Smooth muscle cell (in vitro differentiated cells): Measurements from ENCODE around the gene S1PR3. TPM values are rescaled to one million over a fixed set of nuclear protein-coding genes. Genes with fewer than 3 reads are reported as not detected.

Source experiments
- DNase-seq: peaks from one replicate; lab custom pipeline; 2025; ENCODE audit not compliant: unreplicated experiment; lab: John Stamatoyannopoulos, UW
- H2AFZ ChIP-seq: fragments of 200-600 bp; sonication (generic); 2 replicates; pipeline ENCODE4 v1.6.0; 2016; ENCODE audit warnings: antibody characterized with exemption, low read depth, mild to moderate bottlenecking
- H3F3A ChIP-seq: fragments of 200-600 bp; sonication (generic); 2 replicates; pipeline ENCODE4 v1.6.0; 2017; ENCODE audit warnings: antibody characterized with exemption, low read depth
- H3K27ac ChIP-seq: fragments of 200-600 bp; sonication (generic); 2 replicates; pipeline ENCODE4 v1.5.1; 2016; ENCODE audit warnings: low read depth, mild to moderate bottlenecking
- H3K27me3 ChIP-seq: fragments of 200-600 bp; sonication (generic); 2 replicates; pipeline ENCODE4 v1.6.1; 2016; ENCODE audit warnings: low read depth, mild to moderate bottlenecking
- H3K36me3 ChIP-seq: fragments of 200-600 bp; sonication (generic); 2 replicates; pipeline ENCODE4 v1.5.1; 2016; ENCODE audit warnings: low read depth
- H3K4me1 ChIP-seq: fragments of 200-600 bp; sonication (generic); 2 replicates; pipeline ENCODE4 v1.5.1; 2016; ENCODE audit warnings: low read depth
- H3K4me2 ChIP-seq: fragments of 200-600 bp; sonication (generic); 2 replicates; pipeline ENCODE4 v1.6.0; 2016; ENCODE audit warnings: mild to moderate bottlenecking
- H3K4me3 ChIP-seq: fragments of 200-600 bp; sonication (generic); 2 replicates; pipeline ENCODE4 v1.5.1; 2016; ENCODE audit warnings: mild to moderate bottlenecking
- H3K79me2 ChIP-seq: fragments of 200-600 bp; sonication (generic); 2 replicates; pipeline ENCODE4 v1.6.0; 2016; ENCODE audit warnings: low read depth, mild to moderate bottlenecking
- H3K9ac ChIP-seq: fragments of 200-600 bp; sonication (generic); 2 replicates; pipeline ENCODE4 v1.6.0; 2016; ENCODE audit warnings: low read depth
- H3K9me3 ChIP-seq: fragments of 200-600 bp; sonication (generic); replicated peaks from 2 replicates; pipeline ENCODE4 v1.5.1; 2016; ENCODE audit warnings: low read depth
- H4K20me1 ChIP-seq: fragments of 200-600 bp; sonication (generic); 2 replicates; pipeline ENCODE4 v1.6.0; 2016; ENCODE audit warnings: low read depth
- CTCF ChIP-seq: fragments of 200-600 bp; sonication (generic); IDR thresholded peaks from 2 replicates; pipeline ENCODE4 v1.5.1; 2017; ENCODE audit warnings: borderline replicate concordance, mild to moderate bottlenecking, antibody characterized with exemption; ENCODE audit not compliant: insufficient read depth, poor library complexity, severe bottlenecking
- WGBS: methylation state at CpG from one replicate; pipeline ENCODE4 v1.1.7; 2016; ENCODE audit warnings: low lambda C conversion rate; 5-methylcytosine and 5-hydroxymethylcytosine counted together
- polyA plus RNA-seq: library from polyadenylated mRNA; unstranded; fragments of >200 nt; fragmentation: Nextera tagmentation; extraction: Ambion mirVana; gene quantifications from 2 replicates; pipeline ENCODE4 v1.2.1, GENCODE V29; 2016
- total RNA-seq: library from RNA; depleted of rRNA; stranded (reverse); fragments of >200 nt; gene quantifications from 2 replicates; pipeline ENCODE4 v1.2.3, GENCODE V29; 2014

S1PR3 gene
- total and polyA plus RNA-seq, 2 experiments from 2014 or later = 184 to 246 TPM

DNA sequence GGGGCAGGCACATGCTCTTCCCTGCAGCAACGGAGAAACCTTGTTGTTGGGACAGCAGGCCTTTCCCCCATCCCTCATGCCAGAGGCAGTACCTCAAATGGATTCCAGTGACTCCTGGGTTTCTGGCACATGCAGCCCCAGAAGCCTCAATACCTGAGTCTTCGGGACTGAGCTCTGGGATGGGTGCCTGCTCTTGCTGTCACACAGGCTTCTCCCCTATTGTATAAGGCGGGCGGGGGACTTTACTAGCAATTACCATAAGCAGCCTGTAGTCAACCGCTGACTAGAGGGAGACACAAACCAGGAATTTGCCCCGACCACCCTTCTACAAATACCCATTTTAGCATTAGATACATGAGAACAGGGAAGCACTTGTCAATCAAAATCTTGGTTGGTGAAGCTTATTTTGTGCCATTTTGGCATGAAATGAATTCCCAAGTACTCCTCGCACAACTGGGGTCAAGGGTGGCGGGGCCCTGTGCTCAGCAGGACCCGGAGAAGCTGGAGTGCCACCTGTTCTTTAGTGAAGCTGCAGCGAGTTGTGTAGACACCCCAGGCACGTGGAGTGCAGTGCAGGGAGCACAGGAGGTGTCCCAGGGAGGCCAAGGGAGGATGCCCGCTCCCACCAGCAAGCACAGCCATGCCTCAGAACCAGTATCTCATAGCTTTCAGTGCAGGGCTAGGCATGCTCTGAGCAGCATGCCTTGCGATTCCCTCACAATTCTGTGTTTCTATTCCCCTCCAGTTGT is 21.2 kb downstream of the S1PR3 start:
- DNase-seq = no peak
- no peaks in the 10 kb centered on the region for H3K4me1 ChIP-seq
- peaks cover 6% of the 10 kb centered on the region for H3F3A ChIP-seq
- no peak overlapping the region for H2AFZ ChIP-seq
- H3K27ac ChIP-seq = no peak overlapping the region
- H3K36me3 ChIP-seq = no peaks in the 10 kb centered on the region
- no peak overlapping the region for H3K9ac ChIP-seq
- TF ChIP-seq CTCF = no peak
- no peaks in the 10 kb centered on the region for H4K20me1 ChIP-seq
- no peak overlapping the region for H3K4me3 ChIP-seq
- 85% methylated on average over 13 of the region's 13 CpGs for WGBS
- no peaks in the 10 kb centered on the region for H3K9me3 ChIP-seq
- no peaks in the 10 kb centered on the region for H3K27me3 ChIP-seq
- no peak overlapping the region for H3K4me2 ChIP-seq
- no peaks in the 10 kb centered on the region for H3K79me2 ChIP-seq

GRCh38 chr9:89013660-89014059 is 22.4 kb downstream of the S1PR3 start:
- Histone ChIP-seq H3K4me2 (no peak overlapping the region), H2AFZ (no peak overlapping the region), H3K4me3 (no peak overlapping the region), H3K9me3 (no peaks in the 10 kb centered on the region), H3K27me3 (no peaks in the 10 kb centered on the region), H3K36me3 (no peaks in the 10 kb centered on the region), H4K20me1 (no peaks in the 10 kb centered on the region), H3K4me1 (no peaks in the 10 kb centered on the region), H3K27ac (no peak overlapping the region), H3F3A (peaks cover 6% of the 10 kb centered on the region), H3K9ac (no peak overlapping the region), H3K79me2 (no peaks in the 10 kb centered on the region)
- no peak for TF ChIP-seq CTCF
- no peak for DNase-seq
- WGBS = 91% methylated on average over 1 of the region's 1 CpG

DNA sequence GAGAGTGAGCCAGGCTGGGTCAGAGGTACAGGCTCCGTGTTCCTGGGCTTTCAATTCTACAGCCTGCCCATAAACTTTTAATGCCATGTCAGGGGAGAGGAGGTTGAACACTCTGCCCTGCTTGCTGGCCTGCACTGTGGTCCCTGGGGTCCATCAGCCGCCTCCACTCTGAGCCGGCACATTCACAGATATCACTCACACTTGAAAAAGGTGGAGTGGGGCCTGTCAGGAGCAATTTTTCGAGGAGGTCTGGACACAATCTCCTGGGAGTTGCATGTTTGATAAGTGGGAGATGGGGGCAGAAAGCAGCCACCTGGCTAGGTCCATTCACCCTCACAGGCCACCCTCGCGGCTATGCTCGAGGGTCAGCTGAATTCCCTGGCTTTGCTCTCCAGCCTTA is 22.9 kb downstream of the S1PR3 start:
- no peaks in the 10 kb centered on the region for H4K20me1 ChIP-seq
- no peaks in the 10 kb centered on the region for H3K9me3 ChIP-seq
- H3K4me1 ChIP-seq = no peaks in the 10 kb centered on the region
- DNase-seq = no peak
- H3K27ac ChIP-seq = no peak overlapping the region
- 86% methylated on average over 7 of the region's 7 CpGs for WGBS
- no peak overlapping the region for H3K4me3 ChIP-seq
- peaks cover 6% of the 10 kb centered on the region for H3F3A ChIP-seq
- TF ChIP-seq CTCF = no peak
- H2AFZ ChIP-seq = no peak overlapping the region
- no peak overlapping the region for H3K9ac ChIP-seq
- H3K79me2 ChIP-seq = no peaks in the 10 kb centered on the region
- no peaks in the 10 kb centered on the region for H3K36me3 ChIP-seq
- H3K27me3 ChIP-seq = no peaks in the 10 kb centered on the region
- H3K4me2 ChIP-seq = no peak overlapping the region

- Histone ChIP-seq H3K9ac (no peak overlapping the region), H3K4me3 (no peak overlapping the region), H3K79me2 (no peaks in the 10 kb centered on the region), H3K4me2 (no peak overlapping the region), H2AFZ (no peak overlapping the region), H4K20me1 (no peaks in the 10 kb centered on the region), H3K36me3 (no peaks in the 10 kb centered on the region), H3F3A (no peaks in the 10 kb centered on the region), H3K9me3 (no peaks in the 10 kb centered on the region), H3K27ac (no peak overlapping the region), H3K27me3 (no peaks in the 10 kb centered on the region), H3K4me1 (no peaks in the 10 kb centered on the region)
- TF ChIP-seq CTCF = no peak
- no peak for DNase-seq
- 93% methylated on average over 2 of the region's 2 CpGs for WGBS
Measured at GRCh38 chr9:89015336-89015735, 24.1 kb downstream of the S1PR3 start.
